Measurements from ENCODE around the gene KRT36. TPM values are rescaled to one million over a fixed set of nuclear protein-coding genes. Genes with fewer than 3 reads are reported as not detected.

KRT36 gene
- polyA plus RNA-seq, 1 donor (not counting 4 experiments of a cell fraction or from before 2014, with no cell fraction given): not detected

DNA sequence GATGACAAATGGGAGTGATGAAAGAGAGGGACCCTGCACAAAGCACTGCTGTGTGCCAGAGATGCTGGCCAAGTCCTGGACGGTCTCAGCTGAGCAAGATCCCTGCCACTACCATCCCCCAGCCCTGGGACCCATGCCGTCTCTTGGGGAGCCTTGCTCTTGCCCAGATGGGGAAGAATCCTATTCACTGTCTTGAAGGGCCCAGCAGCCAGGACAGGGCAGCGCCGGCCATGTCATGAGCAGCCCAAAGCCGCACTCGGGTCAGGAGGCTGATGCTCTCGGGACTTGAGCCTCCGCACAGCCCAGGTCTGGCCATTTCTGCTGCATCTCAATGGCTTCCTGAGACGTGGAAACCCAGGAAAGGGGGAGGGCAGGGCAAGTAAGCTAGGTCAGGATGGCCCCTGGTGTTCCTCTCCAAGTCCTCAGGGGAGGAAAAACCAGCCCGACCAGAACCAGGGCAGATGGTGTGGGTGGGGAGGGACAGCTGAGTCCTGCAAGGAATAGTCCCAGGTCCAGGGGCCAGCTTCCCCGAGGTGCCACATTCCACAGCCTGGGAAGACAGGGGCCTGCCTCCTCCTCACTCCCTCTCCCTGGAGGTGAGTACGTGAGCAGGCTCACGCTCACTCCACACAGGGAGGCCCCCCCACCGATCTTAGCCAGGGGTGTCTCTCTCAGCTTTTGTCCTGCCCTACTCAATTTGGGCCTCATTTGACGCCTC is 46.2 kb upstream of the KRT36 start:
- no peak overlapping the region for H3K4me3 ChIP-seq (ENCODE audit: control insufficient read depth in 2 of 3, extremely low read depth in 1 of 3, insufficient read depth in 2 of 3, low read depth in 1 of 3, low read length in 3 of 3)
- no peaks in the 10 kb centered on the region for H3K79me2 ChIP-seq (ENCODE audit: control insufficient read depth, insufficient read depth, low read length)
- no peak overlapping the region for H2AFZ ChIP-seq (ENCODE audit: control insufficient read depth, low read length)
- H3K27me3 ChIP-seq (ENCODE audit: control insufficient read depth, extremely low read depth, insufficient read depth, low read length): no peaks in the 10 kb centered on the region
- dilution Hi-C loops (cut with MboI; ENCODE audit: extremely low pct_ligation_motif_present, low sequenced_read_pairs): no loop called here
- H4K20me1 ChIP-seq (ENCODE audit: control insufficient read depth, extremely low read depth, insufficient read depth, low read length): no peaks in the 10 kb centered on the region
- H3K36me3 ChIP-seq (ENCODE audit: control insufficient read depth in 2 of 2, extremely low read depth in 1 of 2, insufficient read depth in 2 of 2, low read length in 2 of 2): no peaks in the 10 kb centered on the region
- no peaks in the 10 kb centered on the region for H3K9me1 ChIP-seq (ENCODE audit: control insufficient read depth, extremely low read depth, insufficient read depth, low read length)
- H3K9me3 ChIP-seq (ENCODE audit: control insufficient read depth, low read depth, low read length): no peaks in the 10 kb centered on the region
- H3K4me2 ChIP-seq (ENCODE audit: control insufficient read depth, extremely low read depth, insufficient read depth, low read depth, low read length): no peak overlapping the region
- no peak for TF ChIP-seq EZH2 (IDR thresholded peaks at IDR 0.05; ENCODE audit: low read length)
- no peak overlapping the region for H3K9ac ChIP-seq (ENCODE audit: control insufficient read depth, extremely low read depth, insufficient read depth, low read length)
- FAIRE-seq (no peak), DNase-seq (ENCODE audit: low read depth, low spot score) (no peak)
- H3K4me1 ChIP-seq (ENCODE audit: control insufficient read depth, extremely low read depth, insufficient read depth, low read length): peaks cover 49% of the 10 kb centered on the region
- H3K27ac ChIP-seq (ENCODE audit: control insufficient read depth, insufficient read depth, low read length): no peak overlapping the region

DNA sequence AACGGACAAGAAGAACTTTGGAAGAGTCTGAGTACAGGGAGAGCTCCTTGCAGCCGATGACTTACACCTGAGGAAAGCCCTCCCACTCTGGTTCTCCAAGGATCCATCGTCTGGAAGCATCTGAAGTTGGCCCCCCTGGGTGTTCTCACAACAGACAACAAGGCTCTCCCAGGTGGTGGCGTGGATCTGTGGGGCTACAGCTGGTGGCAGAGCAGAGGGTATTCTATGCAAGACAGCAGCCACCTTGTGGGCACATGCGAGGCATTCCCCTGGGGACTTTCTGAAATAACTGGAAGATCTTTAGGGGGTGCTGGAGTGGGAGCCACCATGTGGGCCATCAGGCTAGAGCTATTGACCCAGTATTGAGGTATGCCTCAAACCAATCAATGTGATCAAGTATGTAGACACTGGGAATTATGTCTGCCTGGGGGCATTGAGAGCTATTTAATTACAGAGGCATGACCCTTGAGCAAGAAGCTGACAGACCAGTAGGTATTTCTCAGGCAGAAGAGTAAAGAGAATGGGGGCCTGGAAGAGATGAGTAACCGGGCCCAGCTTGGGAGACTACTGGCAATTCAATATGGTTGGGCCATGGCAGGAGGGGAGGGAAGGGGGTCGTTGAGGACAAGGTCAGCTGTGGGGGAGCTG is 45.3 kb upstream of the KRT36 start:
- dilution Hi-C loops (cut with MboI; ENCODE audit: extremely low pct_ligation_motif_present, low sequenced_read_pairs): no loop called here
- H3K9ac ChIP-seq (ENCODE audit: control insufficient read depth, extremely low read depth, insufficient read depth, low read length): no peak overlapping the region
- no peaks in the 10 kb centered on the region for H3K9me3 ChIP-seq (ENCODE audit: control insufficient read depth, low read depth, low read length)
- H3K4me3 ChIP-seq (ENCODE audit: control insufficient read depth in 2 of 3, extremely low read depth in 1 of 3, insufficient read depth in 2 of 3, low read depth in 1 of 3, low read length in 3 of 3): no peak overlapping the region
- H3K79me2 ChIP-seq (ENCODE audit: control insufficient read depth, insufficient read depth, low read length): no peaks in the 10 kb centered on the region
- no peak for FAIRE-seq
- no peak overlapping the region for H3K27ac ChIP-seq (ENCODE audit: control insufficient read depth, insufficient read depth, low read length)
- no peak for DNase-seq (ENCODE audit: low read depth, low spot score)
- no peaks in the 10 kb centered on the region for H3K27me3 ChIP-seq (ENCODE audit: control insufficient read depth, extremely low read depth, insufficient read depth, low read length)
- no peaks in the 10 kb centered on the region for H3K36me3 ChIP-seq (ENCODE audit: control insufficient read depth in 2 of 2, extremely low read depth in 1 of 2, insufficient read depth in 2 of 2, low read length in 2 of 2)
- no peaks in the 10 kb centered on the region for H3K9me1 ChIP-seq (ENCODE audit: control insufficient read depth, extremely low read depth, insufficient read depth, low read length)
- H3K4me2 ChIP-seq (ENCODE audit: control insufficient read depth, extremely low read depth, insufficient read depth, low read depth, low read length): no peak overlapping the region
- peaks cover 47% of the 10 kb centered on the region for H3K4me1 ChIP-seq (ENCODE audit: control insufficient read depth, extremely low read depth, insufficient read depth, low read length)
- TF ChIP-seq, protein P1, sequence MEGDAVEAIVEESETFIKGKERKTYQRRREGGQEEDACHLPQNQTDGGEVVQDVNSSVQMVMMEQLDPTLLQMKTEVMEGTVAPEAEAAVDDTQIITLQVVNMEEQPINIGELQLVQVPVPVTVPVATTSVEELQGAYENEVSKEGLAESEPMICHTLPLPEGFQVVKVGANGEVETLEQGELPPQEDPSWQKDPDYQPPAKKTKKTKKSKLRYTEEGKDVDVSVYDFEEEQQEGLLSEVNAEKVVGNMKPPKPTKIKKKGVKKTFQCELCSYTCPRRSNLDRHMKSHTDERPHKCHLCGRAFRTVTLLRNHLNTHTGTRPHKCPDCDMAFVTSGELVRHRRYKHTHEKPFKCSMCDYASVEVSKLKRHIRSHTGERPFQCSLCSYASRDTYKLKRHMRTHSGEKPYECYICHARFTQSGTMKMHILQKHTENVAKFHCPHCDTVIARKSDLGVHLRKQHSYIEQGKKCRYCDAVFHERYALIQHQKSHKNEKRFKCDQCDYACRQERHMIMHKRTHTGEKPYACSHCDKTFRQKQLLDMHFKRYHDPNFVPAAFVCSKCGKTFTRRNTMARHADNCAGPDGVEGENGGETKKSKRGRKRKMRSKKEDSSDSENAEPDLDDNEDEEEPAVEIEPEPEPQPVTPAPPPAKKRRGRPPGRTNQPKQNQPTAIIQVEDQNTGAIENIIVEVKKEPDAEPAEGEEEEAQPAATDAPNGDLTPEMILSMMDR (optimal IDR thresholded peaks at IDR 0.05 in 1 of 3, IDR thresholded peaks at IDR 0.05 in 1 of 3, conservative IDR thresholded peaks at IDR 0.05 in 1 of 3; ENCODE audit: extremely low read depth in 1 of 3, insufficient read depth in 2 of 3, low read length in 3 of 3): peak in 1 of 3 experiments; percentile 14
- no peak for TF ChIP-seq EZH2 (IDR thresholded peaks at IDR 0.05; ENCODE audit: low read length)
- no peaks in the 10 kb centered on the region for H4K20me1 ChIP-seq (ENCODE audit: control insufficient read depth, extremely low read depth, insufficient read depth, low read length)
- H2AFZ ChIP-seq (ENCODE audit: control insufficient read depth, low read length): no peak overlapping the region
